Panc1 (cell line): Measurements from ENCODE around the gene GPC3.

ENCODE experiments used
- CTCF ChIP-seq: fragments of 450-650 bp; IDR thresholded peaks from 2 replicates; pipeline ENCODE4 v1.5.1; 2017; ENCODE audit warnings: mild to moderate bottlenecking
- POLR2AphosphoS5 ChIP-seq: IDR thresholded peaks from 2 replicates; pipeline ENCODE4 v1.6.1; 2012; ENCODE audit warnings: mild to moderate bottlenecking, low read depth, low read length, moderate library complexity
- REST ChIP-seq, 2 experiments: IDR thresholded peaks; 2 replicates each; pipeline ENCODE4 v1.6.1; 2011 to 2012; ENCODE audit warnings: low read depth in 2 of 2, control low read depth in 1 of 2, low read length in 1 of 2, mild to moderate bottlenecking in 1 of 2, moderate library complexity in 1 of 2; ENCODE audit not compliant: insufficient read depth in 1 of 2
- SIN3A ChIP-seq: IDR thresholded peaks from 2 replicates; pipeline ENCODE4 v1.6.1; 2012; ENCODE audit warnings: low read depth, mild to moderate bottlenecking, low read length, moderate library complexity, borderline replicate concordance; ENCODE audit not compliant: insufficient read depth
- TCF7L2 ChIP-seq: IDR thresholded peaks from 2 replicates; pipeline ENCODE4 v1.6.1; 2011; ENCODE audit warnings: mild to moderate bottlenecking, low read depth, low read length, inconsistent platforms

- TF ChIP-seq CTCF (no peak), POLR2AphosphoS5 (no peak), SIN3A (no peak), REST (IDR thresholded peaks at IDR 0.05; ENCODE audit: insufficient read depth in 1 of 2, low read depth in 2 of 2, low read length in 1 of 2) (no peak), TCF7L2 (no peak)
Measured at GRCh38 chrX:133550665-133551485, 434.5 kb downstream of the GPC3 start.
